DLD1 (cell line): ENCODE results near the gene SNCA.

Experiments used
- in situ Hi-C: cut with HindIII; loops from 2 replicates; pipeline ENCODE4 v1.10.0; 2017; ENCODE audit warnings: low sequenced_read_pairs

Gene SNCA

GRCh38 chr4:89836897-89837384 is at the start of gene SNCA:
SNCA (minus strand) TSS chr4:89837161; CDS start chr4:89835667, 1,494 bp downstream.
- in situ Hi-C loops: no loop called here

GRCh38 chr4:89879215-89879614 is 42.3 kb upstream of the SNCA start:
- in situ Hi-C loops: no loop called here

DNA sequence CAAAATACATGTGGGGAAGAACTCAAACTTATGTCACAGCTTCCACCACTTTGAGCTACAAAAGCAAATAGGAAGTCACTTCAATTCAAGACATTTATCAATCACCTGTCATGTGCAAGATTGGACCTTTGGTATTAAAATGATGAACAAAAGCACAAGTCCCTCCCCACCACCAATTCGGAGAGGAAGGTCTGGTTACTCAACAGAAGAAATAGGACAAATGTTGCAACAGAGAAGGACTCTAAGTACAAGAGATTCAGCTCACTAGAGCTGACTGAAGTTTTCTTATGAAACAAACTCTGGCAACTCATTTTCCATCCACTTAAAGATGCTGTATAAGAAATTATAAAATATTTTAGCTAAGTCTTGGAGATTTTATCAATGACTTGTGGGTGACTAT is 41.6 kb upstream of the SNCA start:
- in situ Hi-C loops: no loop called here

DNA sequence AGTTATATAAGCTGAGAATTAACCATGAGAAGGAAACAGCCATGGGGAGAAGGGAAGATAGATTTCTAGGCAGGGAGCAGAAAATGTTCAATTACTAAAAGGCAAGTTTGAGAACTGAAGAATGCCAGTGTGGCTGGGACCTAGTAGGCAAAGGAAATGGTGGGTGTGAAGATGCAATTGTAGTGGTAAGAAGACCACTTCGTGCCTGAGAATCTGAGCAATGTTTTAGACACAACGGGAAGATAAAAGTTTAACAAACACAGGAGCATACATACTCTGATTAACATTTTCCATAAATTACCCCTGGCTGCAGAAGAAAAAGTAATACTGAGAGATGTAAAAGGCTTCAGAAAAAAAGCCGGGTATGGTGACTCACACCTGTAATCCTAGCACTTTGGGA is 39.6 kb upstream of the SNCA start:
- in situ Hi-C loops: no loop called here

DNA sequence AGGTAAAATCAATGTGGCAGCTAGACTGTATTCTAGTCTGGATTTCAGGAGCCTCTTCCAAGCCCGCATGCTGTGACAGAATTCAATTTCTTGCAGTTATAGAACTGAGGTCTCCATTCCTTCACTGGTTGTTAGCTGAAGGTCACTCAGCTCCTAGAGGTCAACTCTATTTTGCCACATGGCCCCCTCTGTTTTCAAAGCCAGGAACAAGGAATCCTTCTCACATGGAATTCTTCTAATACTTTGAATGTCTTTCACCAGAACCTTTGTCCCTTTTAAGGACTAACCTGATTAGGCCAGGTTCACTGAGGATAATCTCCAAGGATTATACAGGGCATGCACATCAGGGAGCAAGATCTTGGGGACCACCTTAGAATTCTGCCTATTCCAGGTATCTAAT is 34.2 kb upstream of the SNCA start:
- in situ Hi-C loops: no loop called here

DNA sequence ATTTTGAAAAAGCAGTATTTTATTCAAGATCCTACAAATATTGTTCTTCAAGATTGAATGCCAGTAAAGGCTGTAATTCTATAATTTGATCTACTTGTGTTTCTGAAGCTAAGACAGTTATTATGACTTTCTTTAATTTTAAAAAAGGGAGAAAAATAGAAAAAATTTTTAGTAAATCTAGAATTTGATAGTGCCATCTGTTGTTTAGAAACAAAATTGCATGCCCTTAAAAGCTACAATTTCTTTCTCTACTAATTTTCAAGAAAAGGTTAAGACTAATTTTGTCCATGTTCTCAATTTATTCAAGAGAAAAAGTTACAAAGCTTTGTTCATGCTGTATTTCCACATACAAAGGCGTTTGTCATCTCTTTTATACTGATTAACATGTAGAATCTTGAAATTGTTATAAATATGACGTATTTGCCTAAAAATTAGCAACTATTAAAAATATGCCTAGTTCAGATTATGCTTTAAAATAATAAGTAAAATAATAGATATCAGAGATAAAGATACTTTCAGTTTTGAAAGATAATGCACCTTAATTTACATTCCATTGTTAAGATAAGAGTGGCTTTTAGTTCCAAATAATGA is 32.1 kb upstream of the SNCA start:
- in situ Hi-C loops: no loop called here

GRCh38 chr4:89868276-89868675 is 31.3 kb upstream of the SNCA start:
- in situ Hi-C loops: no loop called here

DNA sequence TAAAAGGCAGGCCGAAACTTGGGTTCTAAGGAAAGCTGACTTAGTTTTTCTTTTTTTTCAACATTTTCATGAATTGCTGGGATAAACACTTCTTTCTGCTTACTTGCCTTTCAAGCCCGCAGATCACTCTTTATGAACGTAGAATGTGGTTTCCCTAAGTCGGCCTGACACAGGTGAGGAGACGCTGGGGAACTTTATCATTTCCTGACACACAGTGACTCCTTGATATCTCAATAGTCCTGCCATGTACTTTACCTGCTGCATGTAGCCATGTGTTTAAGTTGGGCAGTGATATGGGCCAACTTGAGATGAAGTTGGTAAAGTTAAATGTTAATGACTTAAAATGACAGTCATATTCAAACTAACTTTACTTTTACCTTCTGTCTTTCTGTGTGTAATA is 26.6 kb upstream of the SNCA start:
- in situ Hi-C loops: no loop called here

DNA sequence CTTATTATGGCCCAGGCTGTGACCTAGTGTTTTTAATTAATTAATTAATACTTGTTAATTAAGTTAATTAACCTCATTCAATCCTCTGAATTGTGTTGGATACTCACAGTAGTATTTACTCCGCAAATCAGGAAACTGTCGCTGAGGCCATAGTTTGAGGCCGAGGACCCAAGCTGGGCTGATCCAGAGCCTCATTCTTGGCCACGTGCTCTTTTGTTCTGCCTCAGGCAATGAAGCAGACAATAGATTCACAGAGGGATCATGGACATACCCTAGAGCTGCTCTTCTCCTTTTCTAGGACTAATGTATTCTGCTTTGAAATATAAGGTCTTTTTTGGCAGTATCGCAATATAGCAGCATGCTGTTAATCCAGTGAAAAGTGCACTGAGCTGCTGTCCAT is 24.0 kb upstream of the SNCA start:
- in situ Hi-C loops: no loop called here

- in situ Hi-C loops: no loop called here
Measured at GRCh38 chr4:89855236-89855635, 18.3 kb upstream of the SNCA start.

DNA sequence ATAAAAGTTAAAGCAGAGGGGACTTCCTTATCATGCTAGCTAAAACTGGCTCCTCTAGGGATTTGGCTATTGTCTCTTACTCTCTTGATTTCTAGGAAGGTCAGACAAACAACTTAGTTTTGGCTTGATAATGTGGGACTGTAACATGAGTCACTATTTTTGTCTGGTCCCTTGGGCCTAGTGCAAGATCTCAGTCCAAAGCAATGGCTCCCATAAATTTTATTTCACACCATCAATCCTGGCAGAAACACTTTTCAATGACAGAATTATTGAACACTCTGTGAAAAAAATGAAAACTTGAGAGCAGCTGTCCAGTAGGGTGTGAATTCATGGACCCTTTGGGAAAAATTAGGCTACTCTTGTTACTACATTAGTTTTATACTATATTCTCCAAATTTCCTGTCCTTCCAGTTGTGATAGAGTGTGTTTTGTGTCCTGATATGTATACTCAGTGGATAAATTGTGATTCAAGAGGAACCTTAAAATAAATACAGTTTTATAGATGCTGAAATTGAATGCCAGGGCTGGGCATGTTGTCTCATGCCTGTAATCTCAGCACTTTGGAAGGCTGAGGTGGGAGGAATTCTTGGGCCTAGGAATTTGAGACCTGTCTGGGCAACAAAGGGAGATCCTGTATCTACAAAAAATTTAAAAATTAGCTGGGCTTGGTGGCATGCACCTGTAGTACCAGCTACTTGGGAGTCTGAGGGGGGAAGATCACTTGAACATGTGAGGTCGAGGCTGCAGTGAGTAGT is 10.8 kb upstream of the SNCA start:
- in situ Hi-C loops: no loop called here

GRCh38 chr4:89839558-89839957 is 2.6 kb upstream of the SNCA start:
- in situ Hi-C loops: no loop called here

GRCh38 chr4:89837993-89838390 is 1.0 kb upstream of the SNCA start:
- in situ Hi-C loops: no loop called here

GRCh38 chr4:89837385-89837992 is 528 bp upstream of the SNCA start:
- in situ Hi-C loops: no loop called here

GRCh38 chr4:89836031-89836745 is 773 bp downstream of the SNCA start:
- in situ Hi-C loops: no loop called here

GRCh38 chr4:89835413-89835812 is 1.5 kb downstream of the SNCA start:
- in situ Hi-C loops: no loop called here

DNA sequence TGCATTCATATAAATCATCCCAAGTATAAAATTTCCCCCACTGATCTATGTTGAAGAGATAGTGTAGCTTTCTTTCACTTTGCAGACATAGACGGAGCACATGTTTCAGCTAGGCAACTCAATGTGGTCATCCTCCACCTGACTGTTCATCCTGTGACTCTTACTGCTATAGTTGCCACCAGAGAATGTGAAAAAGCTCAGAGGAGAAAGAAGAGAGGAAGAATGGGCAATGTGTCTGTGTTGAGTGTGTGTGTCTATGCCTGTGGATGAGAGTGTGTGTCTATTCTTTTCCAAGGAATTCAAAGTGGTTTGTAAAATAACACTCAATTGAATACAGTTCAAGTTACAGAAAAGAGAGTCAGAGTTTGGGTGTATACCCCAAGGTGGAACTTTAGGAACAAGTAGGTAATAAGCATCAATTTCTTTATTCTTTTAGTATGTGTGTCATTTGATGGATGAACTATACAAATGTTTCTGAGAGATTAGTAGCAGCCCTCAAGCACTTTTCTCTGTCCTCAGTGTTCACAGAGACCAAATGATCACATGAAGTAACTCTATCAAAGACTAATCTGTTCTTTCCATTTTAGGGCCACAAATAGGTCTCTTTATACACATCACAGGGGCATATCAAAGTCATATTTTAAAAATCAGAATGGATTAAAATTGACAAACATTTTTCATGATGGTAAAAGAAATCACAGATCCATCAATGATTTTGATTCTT is 2.3 kb downstream of the SNCA start:
- in situ Hi-C loops: no loop called here

DNA sequence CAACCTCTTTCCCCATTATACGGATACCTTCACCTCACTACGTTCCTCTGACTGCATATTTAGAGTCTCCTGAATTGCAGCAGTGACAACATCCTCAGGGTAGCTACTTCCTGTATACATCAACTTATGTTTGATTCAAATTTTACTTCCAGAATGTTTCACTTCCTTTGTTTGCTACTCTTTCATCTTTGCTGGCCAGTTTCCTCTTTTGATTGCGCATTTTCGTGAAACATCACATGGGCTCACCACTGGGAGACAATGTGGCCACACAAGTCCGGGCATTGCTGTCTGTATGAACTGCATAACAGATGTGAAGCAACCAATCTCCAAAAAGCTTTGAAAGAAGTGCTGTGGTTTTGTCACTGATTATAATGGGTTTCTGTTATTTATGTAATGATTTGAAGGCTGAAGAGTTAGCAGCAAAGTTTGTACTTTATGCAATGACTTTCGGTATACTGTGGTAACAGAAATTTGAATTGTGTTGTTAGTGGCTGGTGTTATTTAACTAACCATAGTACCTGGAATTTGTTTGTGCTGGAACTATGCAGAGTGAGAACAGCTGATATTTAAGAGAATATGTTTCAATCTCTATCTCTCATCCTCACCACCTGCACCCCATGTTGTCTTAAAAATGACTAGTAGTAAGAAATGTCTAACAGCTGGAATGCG is 7.4 kb downstream of the SNCA start:
- in situ Hi-C loops: no loop called here

- in situ Hi-C loops: no loop called here
Measured at GRCh38 chr4:89823416-89823815, 13.5 kb downstream of the SNCA start.

- in situ Hi-C loops: no loop called here
Measured at GRCh38 chr4:89821612-89822011, 15.3 kb downstream of the SNCA start.
